HG02970 (cell line): ENCODE data around the gene INTU.
"Not testable (repeated sequence)": the region's sequence is repeated elsewhere in the genome, so short reads cannot be mapped to it uniquely, and the experiment has no call there.

Experiments used
- ATAC-seq: cut with Tn5 transposase; IDR thresholded peaks from one replicate; pipeline ENCODE4 v1.9.1; 2021; ENCODE audit warnings: mild to moderate bottlenecking, moderate library complexity, moderate number of reproducible peaks; ENCODE audit not compliant: unreplicated experiment, low FRiP score

The INTU gene

GRCh38 chr4:127632420-127633403, at the start of gene INTU:
Gene INTU, plus strand, starts transcription at chr4:127632957. Its CDS starts 78 bp downstream, at chr4:127633035.
- ATAC-seq = peak; percentile 79

- ATAC-seq = not testable (repeated sequence)
These were observed 46.3 kb upstream of the INTU start for GRCh38 chr4:127586496-127586895.

- peak; percentile 66 for ATAC-seq
These were observed 45.7 kb upstream of the INTU start for GRCh38 chr4:127586922-127587571.

GRCh38 chr4:127589153-127589552, 43.6 kb upstream of the INTU start:
- not testable (repeated sequence) for ATAC-seq

- ATAC-seq = no peak
These were observed 34.1 kb upstream of the INTU start for GRCh38 chr4:127598656-127599055.

- ATAC-seq = no peak
These were observed 31.7 kb upstream of the INTU start for GRCh38 chr4:127601029-127601428.

GRCh38 chr4:127604949-127605709, 27.6 kb upstream of the INTU start:
- ATAC-seq = no peak

GRCh38 chr4:127606823-127607222, 25.9 kb upstream of the INTU start:
- ATAC-seq = no peak

- ATAC-seq = no peak
These were observed 23.3 kb upstream of the INTU start for GRCh38 chr4:127609484-127609883.

GRCh38 chr4:127610488-127610887, 22.3 kb upstream of the INTU start:
- no peak for ATAC-seq

- ATAC-seq = no peak
These were observed 15.9 kb upstream of the INTU start for GRCh38 chr4:127616898-127617297.

GRCh38 chr4:127618427-127618826, 14.3 kb upstream of the INTU start:
- no peak for ATAC-seq

- no peak for ATAC-seq
These were observed 10.2 kb upstream of the INTU start for GRCh38 chr4:127622621-127622920.

- no peak for ATAC-seq
These were observed 9.6 kb upstream of the INTU start for GRCh38 chr4:127622921-127623796.

GRCh38 chr4:127623797-127624083, 9.0 kb upstream of the INTU start:
- no peak for ATAC-seq

GRCh38 chr4:127624173-127624572, 8.6 kb upstream of the INTU start:
- no peak for ATAC-seq

- no peak for ATAC-seq
These were observed 3.4 kb upstream of the INTU start for GRCh38 chr4:127629371-127629770.

GRCh38 chr4:127630152-127630551, 2.6 kb upstream of the INTU start:
- no peak for ATAC-seq

GRCh38 chr4:127631420-127631819, 1.3 kb upstream of the INTU start:
- no peak for ATAC-seq

- no peak for ATAC-seq
These were observed 1.4 kb downstream of the INTU start for GRCh38 chr4:127634181-127634580.
